C4-2B (cell line): ENCODE measurements around the gene ZCCHC9.

Experiments
- CTCF ChIP-seq: fragments of 450-650 bp; conservative IDR thresholded peaks from 2 replicates; pipeline ENCODE4 v1.5.1; 2017; ENCODE audit warnings: mild to moderate bottlenecking
- ZFX ChIP-seq: fragments of 450-650 bp; IDR thresholded peaks from 2 replicates; pipeline ENCODE4 v1.6.1; 2017

GRCh38 chr5:81316571-81316970 is 15.2 kb downstream of the ZCCHC9 start:
- TF ChIP-seq CTCF (no peak), ZFX (no peak)
